CD14-positive monocyte (primary cell): Measurements from ENCODE around the gene EXOC6B. TPM values are rescaled to one million over a fixed set of nuclear protein-coding genes. Genes with fewer than 3 reads are reported as not detected.

Experiments used
- DNase-seq, 3 donors: peaks; one replicate each; pipeline ENCODE4 v3.0.0-alpha.2; 2011 to 2022
- H2AFZ ChIP-seq: 2 replicates; pipeline ENCODE4 v1.6.0; 2012; ENCODE audit warnings: mild to moderate bottlenecking, low read depth, low read length, inconsistent platforms; ENCODE audit not compliant: insufficient read depth, poor library complexity, severe bottlenecking
- H3K27ac ChIP-seq, 2 donors: 1 replicate in 1 of 2; 2 replicates in 1 of 2; pipeline ENCODE4 v1.5.1; 2012 to 2013; ENCODE audit warnings: low read length in 2 of 2, control low read depth in 1 of 2, inconsistent platforms in 1 of 2, low read depth in 1 of 2, mild to moderate bottlenecking in 1 of 2
- H3K27me3 ChIP-seq, 2 donors: one replicate each; pipeline versions ENCODE4 v1.6.0 to v1.6.1; 2011 to 2013; ENCODE audit warnings: low read length in 2 of 2; ENCODE audit not compliant: control insufficient read depth in 2 of 2, insufficient read depth in 2 of 2
- H3K36me3 ChIP-seq, 2 donors: replicated peaks in 1 of 2; 1 replicate in 1 of 2; 2 replicates in 1 of 2; pipeline versions ENCODE4 v1.5.1 to v1.6.1; 2012 to 2013; ENCODE audit warnings: low read length in 2 of 2, control low read depth in 1 of 2, inconsistent platforms in 1 of 2, mild to moderate bottlenecking in 1 of 2; ENCODE audit not compliant: insufficient read depth in 2 of 2, control insufficient read depth in 1 of 2
- H3K4me1 ChIP-seq, 2 donors: 1 replicate in 1 of 2; 2 replicates in 1 of 2; pipeline versions ENCODE4 v1.5.1 to v1.6.1; 2012 to 2013; ENCODE audit warnings: low read length in 2 of 2, control low read depth in 1 of 2, inconsistent platforms in 1 of 2, mild to moderate bottlenecking in 1 of 2, moderate library complexity in 1 of 2; ENCODE audit not compliant: insufficient read depth in 2 of 2, control insufficient read depth in 1 of 2
- H3K4me2 ChIP-seq: replicated peaks from 2 replicates; pipeline ENCODE3; 2012; ENCODE audit warnings: low read length, moderate library complexity, mild to moderate bottlenecking; ENCODE audit not compliant: poor library complexity, severe bottlenecking; ENCODE audit errors: extremely low read depth
- H3K4me3 ChIP-seq, 3 experiments: fragments of 200-600 bp in 1 of 3; sonication (generic) in 1 of 3; replicated peaks in 1 of 3; 1 replicate in 2 of 3; 2 replicates in 1 of 3; pipeline ENCODE4 v1.5.1; 2011 to 2013; ENCODE audit warnings: low read length in 3 of 3, mild to moderate bottlenecking in 3 of 3, control low read depth in 2 of 3, low read depth in 2 of 3, inconsistent platforms in 1 of 3, moderate library complexity in 1 of 3
- H3K79me2 ChIP-seq: 2 replicates; pipeline ENCODE4 v1.6.0; 2012; ENCODE audit warnings: mild to moderate bottlenecking, control low read depth, inconsistent platforms, low read length, moderate library complexity; ENCODE audit not compliant: insufficient read depth
- H3K9ac ChIP-seq: 2 replicates; pipeline ENCODE4 v1.6.0; 2017; ENCODE audit warnings: low read length, mild to moderate bottlenecking; ENCODE audit not compliant: insufficient read depth, poor library complexity, severe bottlenecking
- H3K9me3 ChIP-seq, 2 donors: replicated peaks in 1 of 2; 1 replicate in 1 of 2; 2 replicates in 1 of 2; pipeline versions ENCODE4 v1.5.1 to v1.6.1; 2012 to 2013; ENCODE audit warnings: low read length in 2 of 2, control low read depth in 1 of 2; ENCODE audit not compliant: control insufficient read depth in 1 of 2, insufficient read depth in 1 of 2
- H4K20me1 ChIP-seq: 2 replicates; pipeline ENCODE4 v1.6.0; 2012; ENCODE audit warnings: mild to moderate bottlenecking, low read length, control low read depth, moderate library complexity; ENCODE audit not compliant: insufficient read depth
- H3K27ac Mint-ChIP-seq, 7 donors: one replicate each; pipeline ENCODE4 v1.8.0; 2020; ENCODE audit warnings: mild to moderate bottlenecking in 7 of 7, mixed read lengths in 7 of 7, moderate library complexity in 6 of 7, inconsistent platforms in 2 of 7
- H3K27me3 Mint-ChIP-seq, 3 donors: one replicate each; pipeline ENCODE4 v1.8.0; 2021 to 2022; ENCODE audit warnings: low read depth in 3 of 3, mild to moderate bottlenecking in 3 of 3, mixed read lengths in 3 of 3, moderate library complexity in 3 of 3, inconsistent platforms in 1 of 3
- H3K36me3 Mint-ChIP-seq, 2 donors: one replicate each; pipeline ENCODE4 v1.8.0; 2020; ENCODE audit warnings: mixed read lengths in 2 of 2, inconsistent platforms in 1 of 2, mild to moderate bottlenecking in 1 of 2
- H3K4me1 Mint-ChIP-seq: one replicate; pipeline ENCODE4 v1.8.0; 2020; ENCODE audit warnings: mild to moderate bottlenecking, mixed read lengths
- H3K4me3 Mint-ChIP-seq, 2 donors: one replicate each; pipeline ENCODE4 v1.8.0; 2020; ENCODE audit warnings: mild to moderate bottlenecking in 2 of 2, mixed read lengths in 2 of 2, moderate library complexity in 1 of 2
- H3K9me3 Mint-ChIP-seq, 7 donors: one replicate each; pipeline ENCODE4 v1.8.0; 2020 to 2022; ENCODE audit warnings: mixed read lengths in 7 of 7, mild to moderate bottlenecking in 6 of 7, moderate library complexity in 6 of 7, inconsistent platforms in 2 of 7
- WGBS: methylation state at CpG from one replicate; pipeline ENCODE4 v1.1.5; 2013; ENCODE audit warnings: missing lambda C conversion rate; ENCODE audit not compliant: insufficient coverage; 5-methylcytosine and 5-hydroxymethylcytosine counted together
- intact Hi-C, 2 donors: fragments of 100-400 bp; cut with micrococcal nuclease; formaldehyde crosslinking; loops; one replicate each; pipeline versions ENCODE4 v1.15.0 to v1.15.1; 2023
- polyA plus RNA-seq, 3 donors: library from polyadenylated mRNA; depleted of rRNA in 1 of 3; unstranded in 2 of 3; stranded (reverse) in 1 of 3; fragments of 300-500 nt in 2 of 3; fragments of >200 nt in 1 of 3; fragmentation: Illumina TruSeq in 2 of 3; gene quantifications; 1 replicate in 2 of 3; 2 replicates in 1 of 3; pipeline ENCODE4 v1.2.3, GENCODE V29; 2012 to 2021
- TF ChIP-seq, protein P1 (sequence below): fragments of 200-600 bp; IDR thresholded peaks from one replicate; pipeline ENCODE4 v1.8.0; 2022; ENCODE audit warnings: antibody characterized with exemption, mild to moderate bottlenecking

Gene EXOC6B
- polyA plus RNA-seq, 3 donors: 1.8 to 2.8 (median 2.1) TPM

DNA sequence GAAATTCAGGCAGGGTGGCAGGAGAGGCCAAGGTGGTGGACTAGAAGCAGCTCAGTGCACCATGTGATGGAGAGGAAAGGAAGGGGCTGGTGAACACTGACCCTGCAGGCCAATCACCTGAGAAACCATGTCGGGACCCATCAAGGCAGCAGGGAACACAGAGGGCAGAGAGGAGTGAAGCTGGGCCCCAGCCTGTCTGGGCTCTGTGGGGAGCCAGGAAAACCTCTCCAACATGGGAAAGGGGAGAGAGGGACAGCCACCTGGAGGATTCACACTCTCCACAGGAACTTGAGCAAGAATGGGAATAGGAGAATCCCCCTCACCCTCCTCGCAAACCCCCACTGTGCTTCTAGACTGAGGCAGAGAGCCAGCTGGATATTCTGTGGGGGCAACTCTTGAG is 592.6 kb downstream of the EXOC6B start:
- Histone ChIP-seq H2AFZ (no peak overlapping the region), H3K27me3 (no peaks in the 10 kb centered on the region), H3K4me3 (no peak overlapping the region), H3K9me3 (no peaks in the 10 kb centered on the region), H3K27ac (no peak overlapping the region), H3K4me1 (no peaks in the 10 kb centered on the region), H3K4me2 (no peak overlapping the region), H3K36me3 (no peaks in the 10 kb centered on the region), H3K79me2 (no peaks in the 10 kb centered on the region), H3K9ac (no peak overlapping the region), H4K20me1 (no peaks in the 10 kb centered on the region)
- Mint-ChIP-seq H3K27ac (no peak overlapping the region), H3K36me3 (no peaks in the 10 kb centered on the region), H3K4me3 (no peak overlapping the region), H3K27me3 (peaks cover 0 to 3% (median 2%) of the 10 kb centered on the region in 3 donors), H3K9me3 (peaks cover 0 to 7% (median 2%) of the 10 kb centered on the region in 7 donors), H3K4me1 (no peaks in the 10 kb centered on the region)
- no peak for DNase-seq
- 86% methylated on average over 1 of the region's 2 CpGs for WGBS
- intact Hi-C loops: no loop called here
- TF ChIP-seq, protein P1, sequence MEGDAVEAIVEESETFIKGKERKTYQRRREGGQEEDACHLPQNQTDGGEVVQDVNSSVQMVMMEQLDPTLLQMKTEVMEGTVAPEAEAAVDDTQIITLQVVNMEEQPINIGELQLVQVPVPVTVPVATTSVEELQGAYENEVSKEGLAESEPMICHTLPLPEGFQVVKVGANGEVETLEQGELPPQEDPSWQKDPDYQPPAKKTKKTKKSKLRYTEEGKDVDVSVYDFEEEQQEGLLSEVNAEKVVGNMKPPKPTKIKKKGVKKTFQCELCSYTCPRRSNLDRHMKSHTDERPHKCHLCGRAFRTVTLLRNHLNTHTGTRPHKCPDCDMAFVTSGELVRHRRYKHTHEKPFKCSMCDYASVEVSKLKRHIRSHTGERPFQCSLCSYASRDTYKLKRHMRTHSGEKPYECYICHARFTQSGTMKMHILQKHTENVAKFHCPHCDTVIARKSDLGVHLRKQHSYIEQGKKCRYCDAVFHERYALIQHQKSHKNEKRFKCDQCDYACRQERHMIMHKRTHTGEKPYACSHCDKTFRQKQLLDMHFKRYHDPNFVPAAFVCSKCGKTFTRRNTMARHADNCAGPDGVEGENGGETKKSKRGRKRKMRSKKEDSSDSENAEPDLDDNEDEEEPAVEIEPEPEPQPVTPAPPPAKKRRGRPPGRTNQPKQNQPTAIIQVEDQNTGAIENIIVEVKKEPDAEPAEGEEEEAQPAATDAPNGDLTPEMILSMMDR: no peak

DNA sequence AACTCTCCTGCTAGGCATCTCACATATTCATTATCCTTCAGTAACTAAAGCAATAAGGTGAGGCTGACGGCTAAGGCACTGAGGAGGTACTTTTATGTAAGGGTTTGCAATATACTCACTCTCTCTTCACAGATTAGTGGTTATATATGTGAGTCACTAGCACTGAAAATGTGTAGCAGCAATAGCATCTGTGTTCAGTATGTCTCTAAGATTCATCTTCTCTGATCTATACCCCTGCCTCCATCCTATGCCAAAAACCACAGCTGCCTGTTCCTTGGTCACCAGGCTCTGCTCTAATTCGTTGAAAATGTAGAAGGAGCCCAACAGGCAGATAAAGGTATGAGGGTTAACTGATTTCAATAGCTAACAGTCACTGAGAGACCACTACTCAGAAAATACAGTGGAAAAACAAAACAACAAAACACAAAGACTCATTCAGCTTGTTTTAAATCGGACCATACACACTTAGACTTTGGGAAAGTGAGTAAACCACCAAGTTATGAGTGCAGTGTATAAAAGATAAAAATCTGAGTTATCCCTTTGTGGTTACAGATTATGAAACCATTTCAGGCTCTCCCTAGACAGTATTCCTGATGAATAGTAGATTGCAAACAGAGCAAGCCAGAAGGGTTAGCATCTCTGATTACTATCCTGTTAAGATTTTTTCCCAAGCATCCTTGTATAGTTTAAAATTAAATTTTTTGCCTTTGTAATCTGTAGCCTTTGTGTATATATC is 602.8 kb downstream of the EXOC6B start:
- Mint-ChIP-seq H3K4me3 (no peak overlapping the region), H3K36me3 (no peaks in the 10 kb centered on the region), H3K27ac (peak overlapping the region in 1 of 7 donors; percentile 38), H3K9me3 (peaks cover 0 to 3% (median 0%) of the 10 kb centered on the region in 7 donors), H3K27me3 (peaks cover 1 to 8% (median 3%) of the 10 kb centered on the region in 3 donors), H3K4me1 (no peaks in the 10 kb centered on the region)
- no peaks in the 10 kb centered on the region for H4K20me1 ChIP-seq
- no peaks in the 10 kb centered on the region for H3K79me2 ChIP-seq
- no peaks in the 10 kb centered on the region for H3K27me3 ChIP-seq
- H2AFZ ChIP-seq: no peak overlapping the region
- WGBS: no CpG with 5 or more reads among the region's 3 CpGs
- H3K4me2 ChIP-seq: no peak overlapping the region
- TF ChIP-seq, protein P1: no peak
- H3K36me3 ChIP-seq: no peaks in the 10 kb centered on the region
- H3K27ac ChIP-seq: no peak overlapping the region
- H3K4me3 ChIP-seq: no peak overlapping the region
- no peak overlapping the region for H3K9ac ChIP-seq
- H3K9me3 ChIP-seq: no peaks in the 10 kb centered on the region
- no peak for DNase-seq
- intact Hi-C loops: no loop called here
- no peaks in the 10 kb centered on the region for H3K4me1 ChIP-seq
